ENCODE results near the gene RGL1. TPM values are rescaled to one million over a fixed set of nuclear protein-coding genes. Genes with fewer than 3 reads are reported as not detected.

The RGL1 gene
- polyA plus RNA-seq, 1 donor, result 45.2 TPM

DNA sequence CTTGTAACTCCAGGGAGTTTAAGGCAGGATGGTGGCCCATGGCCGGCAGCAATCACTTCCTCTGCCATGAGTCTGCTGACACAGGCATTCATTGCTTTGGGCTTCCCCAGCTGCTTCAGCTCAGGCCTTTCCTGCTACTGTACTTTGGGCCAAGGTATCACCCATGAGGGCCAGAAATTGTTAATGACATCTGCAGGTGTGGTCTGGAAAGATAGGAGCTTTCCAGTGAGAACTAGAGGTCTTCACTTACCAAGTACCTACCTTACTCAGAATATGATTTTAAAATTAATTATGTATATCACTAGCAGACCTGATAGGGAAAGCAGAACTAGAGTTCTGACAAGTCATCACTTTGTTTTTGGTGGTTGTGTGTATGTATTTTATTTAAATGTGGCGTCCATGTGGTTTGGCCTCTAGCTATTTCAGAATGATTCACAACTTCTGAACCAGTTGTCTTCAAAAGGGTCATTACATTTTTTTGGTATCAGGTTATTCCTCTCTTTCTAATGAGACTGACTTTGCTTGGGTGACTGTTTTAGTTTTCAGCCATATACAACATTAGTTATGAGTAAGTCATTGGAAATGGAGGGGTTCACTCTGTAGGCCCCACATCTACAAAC lies 2.7 kb downstream of the RGL1 start:
- peak in 1 of 2 donors; percentile 24 for DNase-seq
- Histone ChIP-seq H3K9me3 (ENCODE audit: control insufficient read depth, low read depth, low read length) (no peaks in the 10 kb centered on the region), H3K27me3 (ENCODE audit: control insufficient read depth, insufficient read depth, low read length) (no peaks in the 10 kb centered on the region), H3K27ac (ENCODE audit: low read length) (peak overlapping the region; percentile 93), H3K4me1 (ENCODE audit: control insufficient read depth, insufficient read depth, low read length) (peaks cover 9% of the 10 kb centered on the region), H3K4me3 (ENCODE audit: low read length) (peak overlapping the region; percentile 82), H3K36me3 (ENCODE audit: control insufficient read depth, insufficient read depth, low read length) (peaks cover 6% of the 10 kb centered on the region)
- WGBS (ENCODE audit: insufficient coverage, low lambda C conversion rate), result no CpG with 5 or more reads among the region's 2 CpGs

DNA sequence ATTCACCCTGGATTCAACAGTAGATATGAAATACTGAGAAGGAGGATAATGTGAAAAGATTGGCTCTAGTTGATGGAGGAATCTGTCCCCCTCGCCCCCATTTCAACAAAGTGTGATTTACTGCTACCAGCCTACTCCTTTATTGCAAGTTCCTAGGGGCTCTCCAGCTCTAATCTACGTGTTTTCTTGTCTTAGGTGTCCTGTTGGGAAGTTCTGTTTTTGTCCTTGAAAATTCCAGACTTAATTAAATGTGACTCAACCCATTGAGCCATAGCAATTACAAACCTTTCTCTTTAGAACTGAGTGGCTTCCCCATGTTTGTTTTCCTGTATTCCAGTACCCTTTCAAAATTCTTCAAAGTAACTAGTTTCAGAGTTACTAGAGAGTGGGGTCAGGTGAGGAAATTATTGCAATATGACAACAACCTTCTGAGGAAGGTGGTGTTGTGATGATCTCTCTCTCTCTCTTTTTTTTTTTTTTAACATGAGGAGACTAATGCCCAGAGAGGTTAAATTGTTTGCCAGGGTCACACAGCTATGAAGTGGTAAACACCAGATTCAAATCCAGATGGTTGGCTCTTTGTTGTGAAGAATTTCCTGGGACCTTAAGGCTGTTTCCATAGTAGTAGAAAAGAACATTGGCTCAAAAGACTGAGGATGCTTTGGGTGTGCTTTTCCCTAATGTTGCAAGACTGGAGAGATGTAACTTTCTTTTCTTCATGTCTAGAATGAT lies 3.5 kb downstream of the RGL1 start:
- peaks cover 13% of the 10 kb centered on the region for H3K4me1 ChIP-seq (ENCODE audit: control insufficient read depth, insufficient read depth, low read length)
- H3K27ac ChIP-seq (ENCODE audit: low read length), result peak overlapping the region; percentile 21
- no peaks in the 10 kb centered on the region for H3K27me3 ChIP-seq (ENCODE audit: control insufficient read depth, insufficient read depth, low read length)
- peak overlapping the region; percentile 3 for H3K4me3 ChIP-seq (ENCODE audit: low read length)
- H3K36me3 ChIP-seq (ENCODE audit: control insufficient read depth, insufficient read depth, low read length), result peaks cover 6% of the 10 kb centered on the region
- WGBS (ENCODE audit: insufficient coverage, low lambda C conversion rate), result no CpG with 5 or more reads among the region's 2 CpGs
- H3K9me3 ChIP-seq (ENCODE audit: control insufficient read depth, low read depth, low read length), result no peaks in the 10 kb centered on the region
- DNase-seq, result no peak

DNA sequence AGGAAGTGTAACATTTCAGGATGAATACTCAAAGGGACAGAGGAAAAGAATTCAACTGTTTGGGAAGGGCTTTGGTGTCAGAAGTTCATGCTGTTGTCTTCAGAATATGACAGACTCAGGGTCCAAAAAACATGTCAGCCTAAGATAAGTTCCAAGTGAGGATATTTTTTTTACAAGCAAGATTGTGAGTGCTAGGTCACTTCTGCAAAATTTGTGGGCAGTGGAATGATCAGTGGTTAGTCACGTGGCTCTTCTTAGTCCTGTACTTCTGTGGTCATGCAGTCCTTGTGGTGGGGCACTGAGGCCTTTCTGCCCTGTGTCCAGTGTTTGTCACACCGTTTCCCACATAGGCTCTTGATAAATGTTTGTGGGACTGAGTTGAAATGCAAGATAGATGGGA lies 5.2 kb downstream of the RGL1 start:
- no CpG with 5 or more reads among the region's 2 CpGs for WGBS (ENCODE audit: insufficient coverage, low lambda C conversion rate)
- H3K4me3 ChIP-seq (ENCODE audit: low read length), result no peak overlapping the region
- H3K27ac ChIP-seq (ENCODE audit: low read length), result no peak overlapping the region
- H3K27me3 ChIP-seq (ENCODE audit: control insufficient read depth, insufficient read depth, low read length), result no peaks in the 10 kb centered on the region
- peaks cover 6% of the 10 kb centered on the region for H3K36me3 ChIP-seq (ENCODE audit: control insufficient read depth, insufficient read depth, low read length)
- H3K4me1 ChIP-seq (ENCODE audit: control insufficient read depth, insufficient read depth, low read length), result peaks cover 10% of the 10 kb centered on the region
- DNase-seq, result no peak
- no peaks in the 10 kb centered on the region for H3K9me3 ChIP-seq (ENCODE audit: control insufficient read depth, low read depth, low read length)

DNA sequence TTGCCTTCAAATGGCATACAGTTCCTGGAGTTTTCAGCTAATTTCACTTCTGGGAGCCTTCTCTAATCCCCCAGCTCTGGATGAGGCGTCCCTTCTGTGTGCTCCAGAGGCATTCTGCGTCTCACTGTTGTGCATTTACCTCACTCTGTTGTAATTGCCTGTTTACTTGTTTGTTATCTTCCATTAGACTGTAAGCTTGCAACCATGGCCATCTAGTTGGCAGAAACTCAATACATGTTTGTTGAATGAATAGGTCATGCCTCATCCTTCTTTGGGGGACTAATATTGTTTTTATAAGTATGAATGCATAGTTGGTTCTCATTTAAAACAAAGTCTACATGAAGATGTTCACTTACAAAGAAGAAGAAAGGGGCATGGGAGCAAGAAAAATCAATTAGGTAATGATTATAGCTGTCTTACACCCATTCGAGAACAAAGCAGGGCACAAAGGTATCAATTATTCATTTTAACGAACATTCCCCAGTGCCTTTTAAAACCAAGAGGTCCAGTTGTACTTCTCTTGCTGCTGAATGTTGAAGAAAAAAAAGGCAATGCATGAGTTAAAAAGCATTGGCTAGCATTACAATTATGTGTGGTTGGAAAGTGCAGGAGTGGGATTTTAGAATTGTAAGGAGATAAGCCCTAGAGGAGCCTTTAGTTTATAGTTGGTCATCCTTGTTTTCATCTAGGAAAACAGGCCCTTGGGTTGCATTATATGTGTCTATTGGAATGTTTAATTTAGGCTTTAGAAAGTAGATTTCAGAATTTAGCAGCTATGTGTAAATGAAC lies 6.0 kb downstream of the RGL1 start:
- 100% methylated on average over 2 of the region's 4 CpGs for WGBS (ENCODE audit: insufficient coverage, low lambda C conversion rate)
- Histone ChIP-seq H3K4me1 (ENCODE audit: control insufficient read depth, insufficient read depth, low read length) (peaks cover 16% of the 10 kb centered on the region), H3K9me3 (ENCODE audit: control insufficient read depth, low read depth, low read length) (no peaks in the 10 kb centered on the region), H3K27me3 (ENCODE audit: control insufficient read depth, insufficient read depth, low read length) (no peaks in the 10 kb centered on the region), H3K27ac (ENCODE audit: low read length) (peak overlapping the region; percentile 49), H3K36me3 (ENCODE audit: control insufficient read depth, insufficient read depth, low read length) (peaks cover 9% of the 10 kb centered on the region), H3K4me3 (ENCODE audit: low read length) (no peak overlapping the region)
- DNase-seq, result no peak

DNA sequence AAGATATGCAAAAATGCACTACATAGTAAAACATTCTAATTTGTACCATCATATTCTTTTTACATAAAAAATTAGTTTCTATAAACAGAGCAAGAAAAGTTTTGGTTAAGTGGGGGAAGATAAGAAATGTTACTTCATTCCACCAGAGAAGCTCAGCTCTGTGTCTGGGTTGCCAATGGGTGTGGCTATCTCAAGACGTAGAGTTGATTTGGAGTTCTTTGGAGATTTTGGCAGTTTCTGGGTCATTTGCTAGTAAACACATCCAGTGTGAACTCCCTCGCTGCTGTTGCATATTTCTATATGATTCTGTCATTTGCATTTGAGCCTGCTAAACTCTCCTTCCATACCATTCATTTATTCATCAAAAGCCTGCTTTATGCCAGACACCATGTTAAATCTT lies 7.2 kb downstream of the RGL1 start:
- H3K36me3 ChIP-seq (ENCODE audit: control insufficient read depth, insufficient read depth, low read length), result peaks cover 9% of the 10 kb centered on the region
- H3K27ac ChIP-seq (ENCODE audit: low read length), result peak overlapping the region; percentile 49
- no peak overlapping the region for H3K4me3 ChIP-seq (ENCODE audit: low read length)
- no CpG with 5 or more reads among the region's 2 CpGs for WGBS (ENCODE audit: insufficient coverage, low lambda C conversion rate)
- H3K4me1 ChIP-seq (ENCODE audit: control insufficient read depth, insufficient read depth, low read length), result peaks cover 22% of the 10 kb centered on the region
- H3K9me3 ChIP-seq (ENCODE audit: control insufficient read depth, low read depth, low read length), result no peaks in the 10 kb centered on the region
- no peaks in the 10 kb centered on the region for H3K27me3 ChIP-seq (ENCODE audit: control insufficient read depth, insufficient read depth, low read length)
- no peak for DNase-seq

DNA sequence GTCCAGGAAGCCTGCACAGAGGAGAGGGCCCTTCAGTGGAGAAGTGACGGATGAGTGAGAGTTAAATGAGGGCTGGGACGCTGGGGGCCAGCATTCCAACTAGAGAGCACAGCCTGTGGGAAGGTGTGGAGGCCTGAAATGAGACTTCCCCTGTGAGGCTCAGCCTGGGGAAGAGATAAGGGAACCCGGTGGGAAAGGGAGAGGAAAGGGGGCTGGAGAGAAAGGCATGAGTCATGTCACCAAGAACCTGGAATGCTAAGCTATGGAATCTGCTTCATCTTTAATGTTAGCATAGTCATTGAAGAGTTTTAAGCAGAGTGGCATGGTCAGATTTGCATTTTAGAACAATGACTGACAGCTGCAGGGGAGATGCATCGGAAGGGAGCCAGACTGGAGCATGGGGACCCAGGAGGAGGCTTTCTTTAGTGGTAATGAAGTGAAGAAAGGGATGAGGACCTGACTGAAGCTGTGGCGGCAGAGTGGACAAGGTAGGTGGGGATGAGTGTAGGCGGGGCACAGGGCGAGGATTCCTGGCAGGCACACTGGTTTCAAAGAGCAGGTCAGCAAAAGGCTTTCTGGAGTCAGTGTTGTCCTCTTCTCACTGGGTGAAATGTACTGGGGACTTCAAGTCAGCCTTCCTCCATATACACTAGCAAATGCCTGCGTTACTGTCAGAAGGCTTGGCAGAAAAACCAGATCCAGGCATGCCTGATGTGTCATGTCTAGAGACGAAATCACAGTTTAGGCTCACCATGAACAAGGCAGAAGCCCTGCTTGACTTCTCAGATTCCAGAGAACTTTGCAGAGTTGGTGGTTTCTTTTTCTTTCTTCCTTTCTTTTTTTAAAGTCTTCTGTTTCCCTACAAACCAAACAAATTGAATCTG lies 8.0 kb downstream of the RGL1 start:
- peaks cover 29% of the 10 kb centered on the region for H3K4me1 ChIP-seq (ENCODE audit: control insufficient read depth, insufficient read depth, low read length)
- H3K4me3 ChIP-seq (ENCODE audit: low read length), result no peak overlapping the region
- H3K36me3 ChIP-seq (ENCODE audit: control insufficient read depth, insufficient read depth, low read length), result peaks cover 9% of the 10 kb centered on the region
- peak in 1 of 2 donors; percentile 38 for DNase-seq
- H3K9me3 ChIP-seq (ENCODE audit: control insufficient read depth, low read depth, low read length), result no peaks in the 10 kb centered on the region
- H3K27me3 ChIP-seq (ENCODE audit: control insufficient read depth, insufficient read depth, low read length), result no peaks in the 10 kb centered on the region
- peak overlapping the region; percentile 49 for H3K27ac ChIP-seq (ENCODE audit: low read length)
- WGBS (ENCODE audit: insufficient coverage, low lambda C conversion rate), result no CpG with 5 or more reads among the region's 9 CpGs

DNA sequence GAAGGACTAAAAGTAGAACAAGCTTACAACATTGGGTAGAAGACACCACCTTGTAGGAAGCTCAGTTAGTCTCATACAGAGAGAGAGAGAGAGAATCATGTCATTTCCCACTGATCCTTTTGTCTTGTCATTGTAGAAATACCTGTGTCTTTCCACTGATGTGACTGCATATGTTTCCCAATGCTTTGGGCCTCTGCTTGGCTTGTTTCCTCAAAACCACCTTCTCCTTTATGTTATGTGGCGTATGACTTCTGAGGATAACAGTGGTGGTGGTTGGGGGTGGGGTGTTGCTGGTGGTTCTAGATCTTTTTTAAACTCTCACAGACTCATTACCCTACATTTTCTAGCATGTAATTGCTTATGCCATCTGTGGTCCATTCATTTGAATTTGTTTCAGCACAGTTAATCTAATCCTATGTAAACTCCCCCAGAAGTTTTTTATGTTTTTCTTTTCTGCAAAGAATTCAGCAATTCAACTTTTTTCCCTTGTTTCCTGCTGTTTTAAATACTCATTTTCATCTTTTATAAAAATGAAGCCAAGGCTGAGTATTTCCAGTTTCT lies 9.3 kb downstream of the RGL1 start:
- WGBS (ENCODE audit: insufficient coverage, low lambda C conversion rate), result no CpG with 5 or more reads among the region's 1 CpG
- peaks cover 7% of the 10 kb centered on the region for H3K36me3 ChIP-seq (ENCODE audit: control insufficient read depth, insufficient read depth, low read length)
- no peak overlapping the region for H3K27ac ChIP-seq (ENCODE audit: low read length)
- H3K27me3 ChIP-seq (ENCODE audit: control insufficient read depth, insufficient read depth, low read length), result no peaks in the 10 kb centered on the region
- H3K4me1 ChIP-seq (ENCODE audit: control insufficient read depth, insufficient read depth, low read length), result peaks cover 33% of the 10 kb centered on the region
- no peak overlapping the region for H3K4me3 ChIP-seq (ENCODE audit: low read length)
- H3K9me3 ChIP-seq (ENCODE audit: control insufficient read depth, low read depth, low read length), result no peaks in the 10 kb centered on the region
- no peak for DNase-seq

DNA sequence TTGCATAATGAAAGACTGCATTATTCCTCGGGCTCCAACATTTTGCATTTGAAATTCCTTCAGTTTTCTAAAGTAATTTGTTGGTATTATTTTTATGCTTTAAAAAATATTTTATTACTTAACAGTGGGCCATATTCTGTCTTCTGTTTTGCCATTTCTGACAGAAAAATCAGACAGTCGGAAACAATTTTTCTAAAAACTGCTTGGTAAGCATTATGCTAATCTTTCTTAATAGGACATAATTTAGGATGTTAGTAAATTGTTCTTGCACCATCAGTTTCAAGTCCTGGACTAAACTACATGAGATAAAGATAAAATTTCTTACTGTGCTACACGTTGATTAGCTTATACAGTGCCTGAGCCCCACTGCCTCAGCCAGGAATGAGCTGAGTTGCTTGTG lies 11.2 kb downstream of the RGL1 start:
- Histone ChIP-seq H3K9me3 (ENCODE audit: control insufficient read depth, low read depth, low read length) (no peaks in the 10 kb centered on the region), H3K27me3 (ENCODE audit: control insufficient read depth, insufficient read depth, low read length) (no peaks in the 10 kb centered on the region), H3K4me1 (ENCODE audit: control insufficient read depth, insufficient read depth, low read length) (peaks cover 30% of the 10 kb centered on the region), H3K36me3 (ENCODE audit: control insufficient read depth, insufficient read depth, low read length) (peaks cover 3% of the 10 kb centered on the region), H3K4me3 (ENCODE audit: low read length) (no peak overlapping the region), H3K27ac (ENCODE audit: low read length) (peak overlapping the region; percentile 71)
- peak in 1 of 2 donors; percentile 30 for DNase-seq
- WGBS (ENCODE audit: insufficient coverage, low lambda C conversion rate), result 79% methylated on average over 2 of the region's 3 CpGs

DNA sequence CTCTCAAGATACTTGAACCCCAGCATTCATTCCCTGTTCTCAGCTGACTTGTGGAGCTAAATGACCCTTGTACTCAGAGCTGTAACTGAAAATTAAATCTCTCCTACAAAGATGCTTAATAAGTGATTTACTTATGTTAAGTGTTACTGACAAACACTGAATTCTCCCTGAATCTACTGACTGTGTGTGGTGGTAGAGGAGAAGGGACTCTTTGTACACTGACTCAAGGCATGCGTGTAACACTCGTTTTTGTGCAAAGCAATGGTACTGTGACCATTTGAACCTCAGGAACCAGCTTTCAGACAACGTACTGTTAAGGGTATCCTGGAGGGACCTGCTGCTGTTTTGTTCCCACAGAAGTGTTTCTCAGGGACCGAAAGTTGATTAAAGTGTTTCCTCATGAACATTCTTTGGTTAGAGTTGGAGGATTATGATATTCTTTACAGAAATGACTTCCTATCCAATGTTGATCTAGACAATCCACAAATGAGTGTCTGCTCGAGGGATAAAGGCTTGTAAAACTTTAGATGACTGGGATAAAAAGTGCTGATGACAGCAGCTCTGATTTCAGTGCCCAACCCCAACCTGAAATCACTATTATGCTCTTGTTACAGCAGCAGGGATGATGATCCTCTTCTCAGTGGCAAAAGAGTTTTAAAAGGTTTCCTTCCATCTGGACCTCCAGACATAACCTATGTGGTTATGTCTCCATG lies 12.8 kb downstream of the RGL1 start:
- no CpG with 5 or more reads among the region's 5 CpGs for WGBS (ENCODE audit: insufficient coverage, low lambda C conversion rate)
- peak overlapping the region; percentile 71 for H3K27ac ChIP-seq (ENCODE audit: low read length)

More for the DNA sequence above, 12.8 kb downstream of the RGL1 start:
- no peaks in the 10 kb centered on the region for H3K27me3 ChIP-seq (ENCODE audit: control insufficient read depth, insufficient read depth, low read length)
- H3K9me3 ChIP-seq (ENCODE audit: control insufficient read depth, low read depth, low read length), result no peaks in the 10 kb centered on the region
- H3K4me1 ChIP-seq (ENCODE audit: control insufficient read depth, insufficient read depth, low read length), result peaks cover 26% of the 10 kb centered on the region
- no peak overlapping the region for H3K4me3 ChIP-seq (ENCODE audit: low read length)
- DNase-seq, result peak in 1 of 2 donors; percentile 45
- H3K36me3 ChIP-seq (ENCODE audit: control insufficient read depth, insufficient read depth, low read length), result peaks cover 3% of the 10 kb centered on the region

Measured in large intestine (tissue), 3 donors.